NCI-H2227 treated with DMSO at 0.1 percent for 48 hours (cell line): ENCODE results near the gene ZNF700.
"Not testable (repeated sequence)": the region's sequence is repeated elsewhere in the genome, so short reads cannot be mapped to it uniquely, and the experiment has no call there.

Experiments
- DNase-seq: peaks from one replicate; lab custom pipeline; 2025; lab: John Stamatoyannopoulos, UW

The ZNF700 gene

DNA sequence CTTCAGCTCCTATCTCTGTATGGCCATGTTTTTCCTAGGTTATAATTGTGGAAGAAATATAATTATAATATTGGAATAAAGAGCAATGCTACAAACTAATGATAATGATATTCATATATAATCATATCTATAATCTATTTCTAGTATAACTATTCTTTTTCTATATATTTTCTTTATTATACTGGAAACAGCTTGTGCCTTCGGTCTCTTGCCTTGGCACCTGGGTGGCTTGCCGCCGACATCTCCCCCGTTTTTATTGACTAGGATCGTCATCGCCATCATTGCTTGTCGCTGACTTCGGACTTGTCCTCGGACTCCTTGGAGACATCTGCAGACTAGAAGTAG lies 64.2 kb downstream of the ZNF700 start:
- no peak for DNase-seq

- DNase-seq, result not testable (repeated sequence)
These were observed 67.0 kb downstream of the ZNF700 start for GRCh38 chr19:11991921-11992320.

DNA sequence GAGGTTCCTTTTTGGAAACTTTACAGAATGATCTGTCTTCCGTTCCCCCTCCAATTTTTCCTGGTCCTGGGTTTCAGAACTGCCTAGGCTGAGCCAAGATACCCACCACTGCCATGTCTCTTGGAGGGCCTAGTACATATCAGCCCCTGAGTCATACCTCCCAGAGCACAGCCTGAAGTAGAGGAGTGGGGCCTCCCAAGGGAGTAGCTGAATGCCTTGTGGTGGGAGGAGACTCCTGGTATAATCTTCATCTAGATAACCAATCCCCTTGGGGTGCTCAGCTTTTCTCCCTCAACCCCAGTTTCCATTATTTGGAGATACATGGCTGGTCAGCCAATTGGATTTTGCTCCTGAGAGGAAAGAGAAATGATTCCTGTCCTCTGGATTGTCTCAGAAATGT lies 70.3 kb downstream of the ZNF700 start:
- DNase-seq, result no peak
